OCI-LY7 (cell line): ENCODE data around the gene ZSCAN30.

Experiments
- EZH2phosphoT487 ChIP-seq: fragments of 200-600 bp; sonication (generic); IDR thresholded peaks from 2 replicates; pipeline ENCODE4 v1.6.1; 2018; ENCODE audit warnings: low read depth, borderline replicate concordance, mild to moderate bottlenecking, mixed run types, antibody characterized with exemption, low read length, moderate library complexity, mixed read lengths
- TF ChIP-seq, protein P1 (sequence below): fragments of 200-600 bp; sonication (generic); conservative IDR thresholded peaks from 2 replicates; pipeline ENCODE4 v1.5.1; 2014; ENCODE audit warnings: mild to moderate bottlenecking, antibody characterized with exemption, low read length, moderate library complexity, mixed read lengths

DNA sequence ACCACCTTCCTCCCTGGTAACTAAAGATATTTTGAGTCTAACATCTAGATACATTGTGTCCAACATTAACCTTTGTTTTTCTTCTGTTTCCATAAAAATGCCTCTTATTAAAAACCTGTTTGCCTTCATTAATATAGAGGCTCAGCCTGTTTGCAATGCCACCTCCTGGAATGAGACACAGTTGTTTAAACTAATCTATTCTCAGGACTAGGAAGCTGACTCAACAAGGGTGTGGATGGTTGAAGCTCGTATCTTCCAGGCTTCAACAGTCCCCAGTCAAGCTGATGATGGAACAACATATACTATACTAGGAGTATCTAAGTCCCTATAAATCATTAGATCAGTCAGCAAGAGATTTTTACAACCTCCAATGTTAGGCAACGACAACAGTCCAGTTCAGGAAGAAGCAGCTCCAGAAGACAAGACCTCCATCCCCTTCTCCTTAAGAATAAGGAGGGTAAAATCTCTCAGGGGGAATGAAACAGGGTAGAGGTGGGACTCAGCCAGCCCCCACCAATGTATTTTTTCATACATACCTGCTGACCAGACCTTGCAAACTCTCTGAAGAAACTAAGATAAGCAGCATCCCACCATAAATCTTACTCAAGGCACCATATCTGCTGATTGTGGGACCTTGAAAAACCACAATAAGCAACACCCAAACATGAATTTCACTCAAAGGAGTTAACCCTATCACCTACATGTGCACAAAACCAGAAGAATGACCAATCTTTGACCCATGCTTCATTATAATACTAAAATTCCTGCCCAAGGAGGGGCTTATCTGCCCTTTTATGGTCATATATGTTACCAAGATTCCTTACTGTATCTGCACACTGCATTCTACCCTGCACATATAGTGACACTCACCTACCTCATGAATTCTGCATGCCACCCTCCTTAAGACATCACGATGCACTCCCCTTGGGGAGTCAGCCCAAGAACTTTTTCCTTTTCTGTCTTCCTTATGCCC, 32.7 kb upstream of the ZSCAN30 start:
- TF ChIP-seq, protein P1, sequence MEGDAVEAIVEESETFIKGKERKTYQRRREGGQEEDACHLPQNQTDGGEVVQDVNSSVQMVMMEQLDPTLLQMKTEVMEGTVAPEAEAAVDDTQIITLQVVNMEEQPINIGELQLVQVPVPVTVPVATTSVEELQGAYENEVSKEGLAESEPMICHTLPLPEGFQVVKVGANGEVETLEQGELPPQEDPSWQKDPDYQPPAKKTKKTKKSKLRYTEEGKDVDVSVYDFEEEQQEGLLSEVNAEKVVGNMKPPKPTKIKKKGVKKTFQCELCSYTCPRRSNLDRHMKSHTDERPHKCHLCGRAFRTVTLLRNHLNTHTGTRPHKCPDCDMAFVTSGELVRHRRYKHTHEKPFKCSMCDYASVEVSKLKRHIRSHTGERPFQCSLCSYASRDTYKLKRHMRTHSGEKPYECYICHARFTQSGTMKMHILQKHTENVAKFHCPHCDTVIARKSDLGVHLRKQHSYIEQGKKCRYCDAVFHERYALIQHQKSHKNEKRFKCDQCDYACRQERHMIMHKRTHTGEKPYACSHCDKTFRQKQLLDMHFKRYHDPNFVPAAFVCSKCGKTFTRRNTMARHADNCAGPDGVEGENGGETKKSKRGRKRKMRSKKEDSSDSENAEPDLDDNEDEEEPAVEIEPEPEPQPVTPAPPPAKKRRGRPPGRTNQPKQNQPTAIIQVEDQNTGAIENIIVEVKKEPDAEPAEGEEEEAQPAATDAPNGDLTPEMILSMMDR = no peak
- no peak for TF ChIP-seq EZH2phosphoT487
